ENCODE results near the gene BRCA2.

Gene BRCA2

GRCh38 chr13:32277839-32278238 lies 37.5 kb upstream of the BRCA2 start:
- DNase-seq (ENCODE audit: low read depth, low spot score) = no peak
- POLR2A ChIA-PET = no interaction called here
- no peak for TF ChIP-seq CTCF (IDR thresholded peaks at IDR 0.05; ENCODE audit: insufficient read depth, low read length, missing control alignments)
- CTCF ChIA-PET = interaction anchor here (1.1 to 1.8 kb wide), 3 partner anchors 9 to 112 kb away, joined by 3 to 5 read pairs (median 5); no protein-coding TSS in a partner anchor
- H3K4me3 ChIP-seq (ENCODE audit: low read depth, low read length) = no peak overlapping the region

GRCh38 chr13:32278426-32278825 lies 36.9 kb upstream of the BRCA2 start:
- ChIA-PET POLR2A (no interaction called here), CTCF (no interaction called here)
- no peak overlapping the region for H3K4me3 ChIP-seq (ENCODE audit: low read depth, low read length)
- no peak for TF ChIP-seq CTCF (IDR thresholded peaks at IDR 0.05; ENCODE audit: insufficient read depth, low read length, missing control alignments)
- DNase-seq (ENCODE audit: low read depth, low spot score) = peak; percentile 14

- POLR2A ChIA-PET = no interaction called here
- no peak for TF ChIP-seq CTCF (IDR thresholded peaks at IDR 0.05; ENCODE audit: insufficient read depth, low read length, missing control alignments)
- no peak for DNase-seq (ENCODE audit: low read depth, low spot score)
- CTCF ChIA-PET = interaction anchor here (2.7 kb wide), 1 partner anchor 35 kb away, joined by 11 read pairs; no protein-coding TSS in a partner anchor
- no peak overlapping the region for H3K4me3 ChIP-seq (ENCODE audit: low read depth, low read length)
Observed at GRCh38 chr13:32281096-32281495, 34.2 kb upstream of the BRCA2 start.

GRCh38 chr13:32282096-32282711 lies 33.1 kb upstream of the BRCA2 start:
- ChIA-PET CTCF (interaction anchor here (2.7 kb wide), 1 partner anchor 36 kb away, joined by 11 read pairs; no protein-coding TSS in a partner anchor), POLR2A (no interaction called here)
- no peak for TF ChIP-seq CTCF (IDR thresholded peaks at IDR 0.05; ENCODE audit: insufficient read depth, low read length, missing control alignments)
- DNase-seq (ENCODE audit: low read depth, low spot score) = no peak
- H3K4me3 ChIP-seq (ENCODE audit: low read depth, low read length) = no peak overlapping the region

GRCh38 chr13:32284927-32285632 lies 30.2 kb upstream of the BRCA2 start:
- DNase-seq (ENCODE audit: low read depth, low spot score) = no peak
- POLR2A ChIA-PET = no interaction called here
- no peak overlapping the region for H3K4me3 ChIP-seq (ENCODE audit: low read depth, low read length)
- TF ChIP-seq CTCF (IDR thresholded peaks at IDR 0.05; ENCODE audit: insufficient read depth, low read length, missing control alignments) = no peak
- CTCF ChIA-PET = interaction anchor here (0.6 kb wide), 1 partner anchor 196 kb away, joined by 3 read pairs; no protein-coding TSS in a partner anchor

GRCh38 chr13:32285633-32285965 lies 29.7 kb upstream of the BRCA2 start:
- ChIA-PET CTCF (no interaction called here), POLR2A (no interaction called here)
- DNase-seq (ENCODE audit: low read depth, low spot score) = no peak
- H3K4me3 ChIP-seq (ENCODE audit: low read depth, low read length) = no peak overlapping the region
- no peak for TF ChIP-seq CTCF (IDR thresholded peaks at IDR 0.05; ENCODE audit: insufficient read depth, low read length, missing control alignments)

Measured in AG04449 (cell line).